Esophagus squamous epithelium (tissue), 5 donors: Measurements from ENCODE around the gene CETN2. TPM values are rescaled to one million over a fixed set of nuclear protein-coding genes. Genes with fewer than 3 reads are reported as not detected.
"Not testable (repeated sequence)": the region's sequence is repeated elsewhere in the genome, so short reads cannot be mapped to it uniquely, and the experiment has no call there.

Experiments used
- DNase-seq: peaks from one replicate; lab custom pipeline; 2025; lab: John Stamatoyannopoulos, UW
- H3K27ac ChIP-seq, 4 donors: fragments of 200-600 bp; sonication (generic); one replicate each; pipeline ENCODE4 v1.5.1; 2016 to 2019; ENCODE audit warnings: mild to moderate bottlenecking in 1 of 4
- H3K27me3 ChIP-seq, 4 donors: fragments of 200-600 bp; sonication (generic); 1 replicate in 3 of 4; 2 replicates in 1 of 4; pipeline versions ENCODE4 v1.5.1 to v1.6.0; 2017 to 2021; ENCODE audit warnings: antibody characterized with exemption in 1 of 4
- H3K36me3 ChIP-seq, 3 donors: fragments of 200-600 bp; sonication (generic); one replicate each; pipeline ENCODE4 v1.5.1; 2016 to 2019
- H3K4me1 ChIP-seq, 3 donors: fragments of 200-600 bp; sonication (generic); one replicate each; pipeline ENCODE4 v1.5.1; 2017 to 2019
- H3K4me3 ChIP-seq, 4 donors: fragments of 200-600 bp; sonication (generic); 1 replicate in 3 of 4; 2 replicates in 1 of 4; pipeline ENCODE4 v1.5.1; 2016 to 2019; ENCODE audit warnings: mild to moderate bottlenecking in 2 of 4, moderate library complexity in 1 of 4
- H3K9me3 ChIP-seq, 3 donors: fragments of 200-600 bp; sonication (generic); one replicate each; pipeline ENCODE4 v1.5.1; 2016 to 2019
- CTCF ChIP-seq, 6 experiments: fragments of 450-650 bp in 4 of 6; fragments of 200-600 bp in 2 of 6; sonication (generic) in 2 of 6; IDR thresholded peaks; one replicate each; pipeline ENCODE4 v1.5.1; 2016 to 2019; ENCODE audit warnings: antibody characterized with exemption in 6 of 6, mild to moderate bottlenecking in 4 of 6, moderate library complexity in 4 of 6
- POLR2A ChIP-seq, 4 donors: fragments of 450-650 bp; IDR thresholded peaks; one replicate each; pipeline ENCODE4 v1.6.1; 2017; ENCODE audit warnings: antibody characterized with exemption in 4 of 4, mild to moderate bottlenecking in 4 of 4, moderate library complexity in 3 of 4
- WGBS, 2 donors: methylation state at CpG; one replicate each; pipeline ENCODE4 v1.1.5; 2018; 5-methylcytosine and 5-hydroxymethylcytosine counted together
- intact Hi-C: fragments of 100-400 bp; cut with DNase I; formaldehyde crosslinking; loops from one replicate; pipeline ENCODE4 v1.15.0; 2022
- total RNA-seq, 4 donors: library from RNA; depleted of rRNA; stranded (reverse); fragments of >200 nt; gene quantifications; one replicate each; pipeline ENCODE4 v1.1.0, GENCODE V29; 2016
- donor health status: DM: yes; HTN: yes; CAD: no.

CETN2 gene
- total RNA-seq, 4 donors from 2014 or later: 17.2 to 38.5 (median 24.2) TPM

- H3K4me1 ChIP-seq: no peaks in the 10 kb centered on the region
- intact Hi-C loops: no loop called here
Measured at GRCh38 chrX:152798945-152799344, 31.6 kb downstream of the CETN2 start.

GRCh38 chrX:152787062-152787461 is 43.5 kb downstream of the CETN2 start:
- H3K27ac ChIP-seq, intact Hi-C loops, H3K4me3 ChIP-seq, H3K9me3 ChIP-seq, DNase-seq, H3K36me3 ChIP-seq, H3K4me1 ChIP-seq, H3K27me3 ChIP-seq: not testable (repeated sequence)
- no CpG with 5 or more reads among the region's 3 CpGs for WGBS, 2 donors

More at GRCh38 chrX:152798945-152799344, 31.6 kb downstream of the CETN2 start:
- no peaks in the 10 kb centered on the region for H3K9me3 ChIP-seq
- 88% methylated on average over 1 of the region's 1 CpG; no CpG with 5 or more reads in 1 of the 2 donors for WGBS, 2 donors
- no peak overlapping the region for H3K27ac ChIP-seq
- no peaks in the 10 kb centered on the region for H3K36me3 ChIP-seq
- H3K27me3 ChIP-seq: no peaks in the 10 kb centered on the region
- TF ChIP-seq CTCF (IDR thresholded peaks at IDR 0.05): no peak
- no peak for TF ChIP-seq POLR2A (IDR thresholded peaks at IDR 0.05)
- no peak for DNase-seq
- no peak overlapping the region for H3K4me3 ChIP-seq

Other genes starting within 250 kb of the CETN2 start
- 1 to 10 TPM in 3 of 4 donors, under 1 TPM in 1; 0.57 to 1.5 (median 1.3) TPM for gene GABRQ, start 192.9 kb downstream of the CETN2 start, total RNA-seq
- gene MAGEA3, start 132.0 kb downstream of the CETN2 start, total RNA-seq: not detected
- not detected for gene CSAG2, start 121.5 kb downstream of the CETN2 start, total RNA-seq
- gene MAGEA2B, start 116.1 kb downstream of the CETN2 start, total RNA-seq: not detected
- not detected for gene CSAG1, start 97.0 kb downstream of the CETN2 start, total RNA-seq
- not detected for gene MAGEA12, start 97.0 kb downstream of the CETN2 start, total RNA-seq
- gene MAGEA2, start 76.9 kb downstream of the CETN2 start, total RNA-seq: not detected
- not detected for gene CSAG3, start 71.5 kb downstream of the CETN2 start, total RNA-seq
- gene MAGEA6, start 61.1 kb downstream of the CETN2 start, total RNA-seq: not detected
- gene NSDHL, start 306 bp upstream of the CETN2 start, total RNA-seq: 10 to 100 TPM; 41.0 to 63.7 (median 57.4) TPM
- 100 to 1,000 TPM; 205 to 470 (median 259) TPM for gene ZNF185, start 67.3 kb upstream of the CETN2 start, total RNA-seq
- not detected for gene PNMA5, start 163.4 kb upstream of the CETN2 start, total RNA-seq
- under 1 TPM in 3 of 4 donors, not detected in 1; 0.29 to 0.57 (median 0.48) TPM for gene PNMA3, start 225.7 kb upstream of the CETN2 start, total RNA-seq
- 1 to 10 TPM in 1 of 4 donors, under 1 TPM in 1, not detected in 2; 0.19 to 1.3 TPM for gene PNMA6A, start 241.7 kb upstream of the CETN2 start, total RNA-seq